Stimulated activated CD4-positive, alpha-beta T cell treated with anti-CD3 and anti-CD28 coated beads, Interleukin-4, amount 100 ng/mL, for 48 hours (primary cell): Measurements from ENCODE around the gene SCNM1.
"Not testable (repeated sequence)": the region's sequence is repeated elsewhere in the genome, so short reads cannot be mapped to it uniquely, and the experiment has no call there.

Source experiments
- DNase-seq, 2 donors: peaks; one replicate each; pipeline ENCODE4 v3.0.0-alpha.2; 2020; ENCODE audit warnings: low read depth in 2 of 2

The SCNM1 gene

DNA sequence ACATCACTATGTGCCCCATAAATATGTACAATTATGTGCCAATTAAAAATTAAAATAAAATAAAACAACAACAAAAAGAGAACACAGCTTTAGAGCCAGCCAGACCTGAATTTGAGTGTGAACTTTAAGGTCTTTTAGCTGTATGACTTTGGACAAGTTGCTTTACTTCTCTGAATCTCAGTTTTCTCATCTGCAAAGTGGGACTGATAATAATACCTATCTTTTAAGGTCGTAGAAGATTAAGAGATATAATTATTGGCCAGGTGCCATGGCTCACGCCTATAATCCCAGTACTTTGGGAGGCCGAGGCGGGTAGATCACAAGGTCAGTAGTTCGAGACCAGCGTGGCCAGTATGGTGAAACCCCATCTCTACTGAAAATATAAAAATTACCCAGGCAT is 27.4 kb downstream of the SCNM1 start:
- DNase-seq = no peak

DNA sequence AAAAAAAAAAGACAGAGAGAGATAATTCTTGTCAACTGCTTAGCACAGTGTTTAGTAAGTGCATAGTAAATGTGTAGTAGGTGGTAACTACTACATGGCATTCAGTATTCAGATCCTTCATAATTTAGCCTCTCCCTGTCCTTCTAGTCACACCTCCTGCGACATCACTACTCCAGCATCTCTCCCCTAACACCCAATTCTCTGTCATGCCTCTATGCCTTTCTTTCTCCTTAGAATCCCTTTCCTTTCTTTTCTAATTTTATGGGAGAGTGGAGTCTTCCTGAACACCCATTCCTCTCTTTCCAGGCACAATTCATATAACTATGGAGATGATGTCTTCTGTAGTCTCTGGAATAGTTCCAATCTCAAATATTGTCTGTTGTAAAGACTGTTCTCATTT is 27.9 kb downstream of the SCNM1 start:
- DNase-seq = no peak

DNA sequence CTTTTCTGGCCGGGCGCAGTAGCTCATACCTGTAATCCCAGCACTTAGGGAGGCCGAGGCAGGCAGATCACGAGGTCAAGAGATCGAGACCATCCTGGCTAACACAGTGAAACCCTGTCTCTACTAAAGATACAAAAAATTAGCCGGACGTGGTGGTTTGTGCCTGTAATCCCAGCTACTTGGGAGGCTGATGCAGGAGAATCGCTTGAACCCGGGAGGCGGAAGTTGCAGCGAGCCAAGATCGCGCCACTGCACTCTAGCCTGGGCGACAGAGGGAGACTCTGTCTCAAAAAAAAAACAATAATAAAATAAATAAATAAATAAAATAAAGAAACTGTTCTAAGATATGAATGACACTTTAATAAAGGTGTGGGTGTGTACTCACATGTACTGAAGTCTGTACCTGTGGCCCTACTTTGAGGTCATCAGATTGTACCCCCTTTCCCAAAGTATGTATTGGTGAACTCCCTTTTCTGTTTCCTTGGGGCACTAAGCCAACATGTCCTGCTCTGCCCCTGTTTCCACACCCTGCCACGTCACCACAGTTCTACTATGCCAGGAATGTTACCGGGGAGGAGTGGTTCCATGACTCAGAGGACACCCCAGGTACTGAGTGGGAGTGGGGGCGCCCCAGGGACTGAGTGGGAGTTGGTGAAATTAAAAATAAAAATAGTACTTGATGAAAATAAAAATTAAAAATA is 29.1 kb downstream of the SCNM1 start:
- not testable (repeated sequence) for DNase-seq

DNA sequence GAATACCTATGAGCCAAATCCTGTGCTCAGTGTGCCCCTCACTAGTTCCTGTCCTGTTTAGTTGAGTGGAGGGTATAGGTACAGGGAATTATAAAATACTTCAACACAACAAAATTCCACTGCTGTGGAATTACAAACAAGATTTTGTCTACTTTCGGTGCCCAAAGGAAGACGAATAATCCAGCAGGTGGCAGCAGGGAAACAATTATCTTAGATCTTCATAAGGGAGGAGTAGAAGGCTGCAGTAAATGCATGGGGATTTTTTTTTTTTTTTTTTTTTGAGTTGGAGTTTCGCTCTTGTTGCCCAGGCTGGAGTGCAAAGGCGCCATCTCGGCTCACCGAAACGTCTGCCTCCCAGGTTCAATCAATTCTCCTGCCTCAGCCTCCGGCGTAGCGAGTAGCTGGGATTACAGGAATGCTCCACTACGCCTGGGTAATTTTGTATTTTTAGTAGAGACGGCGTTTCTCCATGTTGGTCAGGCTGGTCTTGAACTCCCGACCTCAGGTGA is 30.4 kb downstream of the SCNM1 start:
- DNase-seq = peak; percentile 31 to 50

DNA sequence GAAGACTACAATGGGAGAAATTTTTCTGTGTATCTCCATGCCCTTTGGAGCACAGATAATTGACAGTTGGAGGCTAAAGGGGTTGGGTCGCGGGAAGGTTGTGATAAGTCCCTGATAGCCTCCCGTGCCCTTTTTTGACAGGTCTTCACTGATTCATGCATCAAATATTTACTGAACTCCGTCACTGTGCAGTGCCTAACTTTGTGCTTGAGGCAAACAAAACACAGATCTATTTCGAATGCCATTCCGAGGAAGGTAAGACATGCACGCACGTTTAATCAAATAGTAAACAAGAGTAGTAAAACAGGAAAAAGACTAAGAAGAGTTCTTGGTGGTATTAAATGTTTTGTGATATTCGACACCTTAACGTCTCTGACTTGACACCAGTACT is 31.9 kb downstream of the SCNM1 start:
- no peak for DNase-seq

DNA sequence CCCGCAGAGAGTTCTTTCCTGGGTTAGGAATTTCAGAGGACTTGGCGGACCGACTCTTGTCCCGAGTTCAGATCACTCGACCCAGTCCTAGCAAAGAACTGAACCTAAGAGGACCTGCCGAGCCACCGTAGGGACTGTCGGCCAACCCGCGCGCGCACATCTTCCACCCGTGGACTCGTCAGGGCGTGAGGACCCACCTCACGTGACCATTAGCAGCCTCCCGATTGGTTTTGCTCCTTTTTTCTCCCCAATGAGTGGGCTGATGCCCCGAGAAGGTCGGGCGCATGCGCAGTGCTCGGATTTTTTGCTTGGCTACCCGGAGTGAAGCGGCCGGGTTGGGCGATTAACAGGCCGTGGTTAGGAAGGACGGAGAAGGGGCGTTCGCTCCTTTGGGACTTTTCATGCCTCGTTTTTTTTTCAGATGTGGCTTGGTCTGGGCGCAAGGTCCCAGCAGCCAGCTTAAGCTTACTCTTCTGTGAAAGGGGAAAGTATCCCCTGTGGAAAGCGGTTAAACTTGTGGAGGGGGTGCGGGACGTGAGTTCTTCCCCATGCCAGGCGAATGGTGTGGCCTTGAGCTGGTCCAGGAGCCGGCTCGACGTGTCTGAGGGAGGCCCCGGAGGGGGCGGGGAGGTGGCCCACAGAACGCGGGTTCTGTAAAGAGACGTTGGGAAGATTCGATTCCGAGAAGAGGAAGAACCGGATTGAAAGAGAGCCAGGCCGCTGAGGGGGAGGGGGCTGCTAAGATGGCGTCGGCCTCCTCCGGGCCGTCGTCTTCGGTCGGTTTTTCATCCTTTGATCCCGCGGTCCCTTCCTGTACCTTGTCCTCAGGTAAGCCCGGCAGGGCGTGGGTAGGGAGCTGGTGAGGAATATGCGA is 32.5 kb downstream of the SCNM1 start, which contains the start of gene PIP5K1A:
Gene PIP5K1A (plus strand): TSS at position 299 of the 874 bp plus-strand sequence. CDS start 445 bp downstream, at position 744.
- peak; percentile 99 for DNase-seq

DNA sequence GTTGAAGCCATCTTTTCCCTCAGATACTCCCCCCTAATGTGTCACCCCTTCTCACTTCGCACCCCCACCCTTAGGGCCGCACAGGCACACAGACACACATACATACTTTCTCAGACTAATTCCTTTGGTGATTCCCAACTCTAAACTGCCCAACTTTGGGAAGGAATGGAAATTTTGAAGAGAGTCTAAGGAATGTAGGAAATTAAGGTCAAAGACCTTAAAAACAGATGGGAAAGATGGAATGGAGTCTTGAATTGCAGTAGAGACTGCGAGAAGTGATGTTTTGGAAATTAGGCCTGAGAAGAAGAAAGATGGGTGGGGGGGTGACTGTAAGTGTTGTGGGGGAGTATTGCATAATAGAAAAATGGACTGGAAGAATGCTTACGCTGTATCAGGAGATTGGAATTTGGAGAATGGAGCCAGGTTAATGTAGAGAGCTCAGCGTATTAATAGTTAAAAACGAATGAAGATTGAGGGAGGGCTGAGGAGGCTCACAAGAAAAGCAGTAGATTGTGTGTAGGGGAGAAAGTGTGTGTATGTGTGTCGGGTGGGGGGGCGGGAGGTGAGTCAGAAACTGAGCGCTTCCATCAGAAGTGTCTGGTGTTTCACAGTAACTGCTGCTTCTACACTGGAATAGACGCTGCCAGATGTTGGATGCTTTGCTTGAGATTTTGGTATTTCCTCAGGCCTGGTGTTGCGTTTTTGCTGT is 34.1 kb downstream of the SCNM1 start:
- DNase-seq = no peak

DNA sequence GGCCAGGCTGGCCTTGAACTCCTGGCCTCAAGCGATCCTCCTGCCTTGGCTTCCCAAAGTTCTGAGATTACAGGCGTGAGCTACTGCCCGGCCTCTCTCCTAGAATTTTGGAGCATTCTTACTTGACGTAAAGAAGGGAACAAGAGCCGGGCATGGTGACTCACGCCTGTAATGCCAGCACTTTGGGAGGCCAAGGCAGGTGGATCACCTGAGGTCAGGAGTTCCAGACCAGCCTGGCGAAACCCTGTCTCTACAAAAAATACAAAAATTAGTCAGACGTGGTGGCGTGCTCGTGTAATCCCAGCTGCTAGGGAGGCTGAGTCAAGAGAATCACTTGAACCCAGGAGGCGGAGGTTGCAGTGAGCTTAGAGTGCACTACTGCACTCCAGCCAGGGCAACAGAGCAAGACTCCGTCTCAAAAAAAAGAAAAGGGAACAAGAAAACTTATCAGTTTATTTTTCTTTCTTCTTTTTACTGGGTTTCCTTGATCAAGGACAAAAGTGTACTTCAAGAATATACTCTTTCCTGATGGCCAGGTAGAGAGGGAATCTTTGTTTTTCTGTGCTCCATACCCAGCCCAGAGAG is 39.5 kb downstream of the SCNM1 start:
- DNase-seq = not testable (repeated sequence)

DNA sequence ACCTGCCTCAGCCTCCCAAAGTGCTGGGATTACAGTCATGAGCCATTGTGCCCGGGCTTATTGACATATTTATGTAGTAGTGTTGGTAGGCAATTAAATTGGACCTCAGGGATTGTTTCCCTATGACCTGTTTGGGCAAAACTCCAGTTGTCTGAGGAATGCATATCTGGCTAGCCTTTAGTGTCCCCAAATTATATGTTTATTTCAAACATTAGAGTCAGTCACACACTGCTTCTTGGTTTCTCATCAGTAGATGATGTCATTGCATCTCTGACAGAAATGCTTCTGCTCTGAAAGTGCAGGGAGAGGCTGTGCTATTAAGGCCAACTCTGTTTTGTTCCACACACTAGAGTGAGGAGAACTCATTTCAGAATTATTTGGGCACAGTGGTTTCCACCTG is 44.9 kb downstream of the SCNM1 start:
- DNase-seq = no peak

DNA sequence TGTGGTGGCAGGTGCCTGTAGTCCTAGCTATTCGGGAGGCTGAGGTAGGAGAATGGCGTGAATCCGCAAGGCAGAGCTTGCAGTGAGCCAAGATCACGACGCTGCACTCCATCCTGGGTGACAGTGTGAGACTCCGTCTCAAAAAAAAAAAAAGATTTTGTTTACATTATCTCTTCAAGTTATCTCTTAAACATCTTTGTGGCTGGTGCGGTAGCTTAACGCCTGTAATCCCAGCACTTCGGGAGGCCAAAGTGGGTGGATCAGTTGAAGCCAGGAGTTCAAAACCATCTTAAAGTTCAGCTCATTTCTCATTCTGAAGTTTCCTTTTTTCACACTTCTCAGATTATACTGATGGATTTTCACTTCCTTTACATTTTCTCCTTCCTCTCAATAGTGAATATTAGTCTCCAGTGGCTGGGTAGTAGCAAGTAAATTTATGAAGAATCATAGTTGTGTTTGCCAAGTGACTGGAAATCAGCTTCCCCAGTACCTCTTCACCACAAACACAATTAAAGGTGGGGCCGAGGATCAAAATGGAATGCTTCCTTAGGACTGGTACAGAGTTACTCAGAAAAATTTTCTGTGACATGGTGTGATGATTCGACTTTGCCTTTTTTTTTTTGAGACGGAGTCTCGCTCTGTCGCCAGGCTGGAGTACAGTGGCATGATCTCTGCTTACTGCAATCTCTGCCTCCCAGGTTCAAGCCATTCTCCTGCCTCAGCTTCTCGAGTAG is 46.2 kb downstream of the SCNM1 start:
- no peak for DNase-seq

DNA sequence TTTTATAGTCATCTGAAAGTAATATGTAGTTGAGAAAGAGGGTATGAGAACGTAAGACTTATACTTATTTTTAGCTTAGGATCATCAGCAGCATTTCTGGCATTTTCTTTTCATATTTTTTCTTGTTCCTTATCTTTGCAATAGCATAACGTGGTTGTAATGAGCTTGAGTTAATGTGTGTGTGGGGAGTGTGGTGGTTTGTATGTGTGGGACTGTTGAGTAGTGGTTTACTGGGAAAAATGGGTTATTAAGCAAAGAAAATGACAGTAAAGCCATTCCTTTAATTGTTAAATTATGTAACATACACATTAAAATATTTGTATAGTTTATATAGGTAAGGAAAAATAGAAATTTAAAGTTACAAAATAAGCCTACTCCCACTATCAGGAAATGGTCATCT is 47.6 kb downstream of the SCNM1 start:
- no peak for DNase-seq
